GM18907 (cell line): Measurements from ENCODE around the gene CYRIA.

Experiments used
- ATAC-seq: cut with Tn5 transposase; IDR thresholded peaks from one replicate; pipeline ENCODE4 v1.9.1; 2021; ENCODE audit warnings: mild to moderate bottlenecking, moderate library complexity; ENCODE audit not compliant: unreplicated experiment

Gene CYRIA

DNA sequence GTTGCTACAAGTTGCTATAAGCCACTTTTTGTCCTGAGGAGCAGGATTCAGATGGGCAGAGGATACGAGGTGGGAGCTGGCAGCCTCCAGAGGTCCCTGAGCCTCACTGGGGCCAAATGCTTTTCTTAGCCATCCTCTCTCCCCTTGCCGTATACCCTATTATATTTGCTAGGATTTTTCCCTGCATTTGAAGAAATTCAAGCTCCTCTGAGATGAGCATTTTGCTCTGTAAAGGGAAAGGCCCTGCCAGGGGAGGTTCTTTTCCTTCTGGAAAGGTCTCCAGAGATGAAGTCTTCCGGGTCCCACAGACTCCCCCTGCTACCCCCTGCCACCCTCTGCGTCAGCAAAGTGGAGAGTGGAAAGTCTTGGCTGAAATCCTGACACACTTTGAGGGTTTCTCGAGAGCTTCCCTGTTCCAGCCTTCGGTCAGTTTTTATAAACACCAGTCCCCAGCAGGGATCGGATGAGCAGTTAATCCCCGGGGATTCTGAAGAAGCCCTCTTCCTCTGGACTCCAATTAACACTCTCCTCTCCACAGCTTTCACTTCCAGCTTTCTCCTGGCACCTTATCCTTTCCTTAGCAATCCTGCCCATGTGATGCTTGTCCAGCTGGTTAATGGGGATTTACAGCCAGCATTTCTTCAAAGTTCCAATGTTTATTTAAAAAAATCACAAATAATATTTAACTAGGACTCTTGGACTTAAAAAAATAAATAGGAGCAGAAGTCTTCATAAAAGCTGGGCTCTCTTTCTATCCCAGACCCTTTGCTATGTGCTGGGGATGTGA, 13.1 kb downstream of the CYRIA start:
- no peak for ATAC-seq

DNA sequence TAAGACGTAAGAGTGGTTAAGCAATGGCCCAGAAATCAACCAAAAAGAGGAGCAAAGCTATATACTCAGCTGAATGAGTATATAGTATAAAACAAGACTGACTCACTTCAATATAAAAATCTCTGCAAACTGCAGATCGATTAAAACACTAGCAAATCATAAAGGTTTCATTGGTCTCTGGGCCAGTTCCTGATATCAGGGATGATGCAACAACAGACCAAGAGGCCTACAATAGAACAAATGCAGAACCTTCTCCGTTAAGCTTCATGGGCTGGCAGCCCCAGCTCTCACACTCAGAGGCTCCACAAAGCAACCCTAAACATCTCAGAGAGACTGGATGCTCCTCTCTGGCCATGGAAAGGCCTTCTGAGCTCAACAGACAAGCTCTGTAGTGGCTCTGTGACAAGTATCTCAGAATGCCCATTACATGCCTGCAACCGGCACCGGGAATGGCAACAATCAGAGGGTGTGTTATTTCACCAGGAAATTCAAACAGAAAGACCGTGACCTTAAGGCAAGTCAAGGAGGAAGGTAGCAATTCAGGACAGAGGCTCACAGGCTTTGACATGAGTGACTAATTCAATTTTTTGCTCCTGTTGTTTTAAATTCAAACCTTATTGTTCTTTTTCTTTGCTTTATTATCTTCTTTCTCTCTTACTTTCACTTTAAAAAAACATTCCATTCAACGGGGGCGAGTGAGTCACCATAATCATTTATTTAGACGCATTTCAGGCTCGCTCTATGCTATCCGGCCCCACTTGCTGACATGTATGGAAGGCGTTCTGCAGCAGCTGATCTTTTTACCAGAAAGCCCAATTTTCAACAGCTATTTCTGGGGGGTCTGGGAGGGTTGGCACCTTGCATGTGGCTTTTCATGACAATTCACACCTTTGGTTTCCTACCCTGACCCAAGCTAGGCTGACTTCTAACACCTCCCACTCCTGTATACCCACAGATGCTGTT, 15.1 kb downstream of the CYRIA start:
- no peak for ATAC-seq

GRCh38 chr2:16649353-16650286, 16.0 kb downstream of the CYRIA start:
- ATAC-seq, result no peak

DNA sequence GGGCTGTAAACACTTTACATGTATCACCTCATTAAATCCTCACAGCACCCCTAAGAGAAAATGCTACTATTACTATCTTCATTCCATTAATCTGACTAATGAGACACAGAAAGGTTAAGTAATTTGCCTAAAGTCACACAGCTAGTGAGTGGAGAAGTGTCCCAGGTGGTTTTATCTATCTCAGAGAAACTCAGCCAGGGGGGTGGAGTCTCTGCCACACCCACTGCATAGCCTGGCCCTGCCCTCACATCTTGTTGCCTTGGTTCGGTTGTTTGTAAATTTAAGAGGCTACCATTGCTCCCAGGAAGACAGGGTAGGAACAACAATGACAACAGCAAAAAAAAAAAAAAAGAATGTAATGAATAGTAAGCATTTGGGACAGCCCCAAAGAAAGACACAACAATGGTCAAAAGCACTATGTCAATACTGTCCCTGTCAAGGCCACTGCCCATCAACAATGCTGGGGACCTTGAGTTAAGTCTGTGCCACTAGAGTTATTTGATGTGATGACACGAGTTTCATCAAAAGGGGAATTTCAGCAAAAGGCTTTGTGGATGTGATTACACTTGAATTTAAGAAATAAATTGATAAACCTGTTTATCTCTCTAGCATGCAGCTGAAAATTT, 17.5 kb downstream of the CYRIA start:
- ATAC-seq, result no peak

DNA sequence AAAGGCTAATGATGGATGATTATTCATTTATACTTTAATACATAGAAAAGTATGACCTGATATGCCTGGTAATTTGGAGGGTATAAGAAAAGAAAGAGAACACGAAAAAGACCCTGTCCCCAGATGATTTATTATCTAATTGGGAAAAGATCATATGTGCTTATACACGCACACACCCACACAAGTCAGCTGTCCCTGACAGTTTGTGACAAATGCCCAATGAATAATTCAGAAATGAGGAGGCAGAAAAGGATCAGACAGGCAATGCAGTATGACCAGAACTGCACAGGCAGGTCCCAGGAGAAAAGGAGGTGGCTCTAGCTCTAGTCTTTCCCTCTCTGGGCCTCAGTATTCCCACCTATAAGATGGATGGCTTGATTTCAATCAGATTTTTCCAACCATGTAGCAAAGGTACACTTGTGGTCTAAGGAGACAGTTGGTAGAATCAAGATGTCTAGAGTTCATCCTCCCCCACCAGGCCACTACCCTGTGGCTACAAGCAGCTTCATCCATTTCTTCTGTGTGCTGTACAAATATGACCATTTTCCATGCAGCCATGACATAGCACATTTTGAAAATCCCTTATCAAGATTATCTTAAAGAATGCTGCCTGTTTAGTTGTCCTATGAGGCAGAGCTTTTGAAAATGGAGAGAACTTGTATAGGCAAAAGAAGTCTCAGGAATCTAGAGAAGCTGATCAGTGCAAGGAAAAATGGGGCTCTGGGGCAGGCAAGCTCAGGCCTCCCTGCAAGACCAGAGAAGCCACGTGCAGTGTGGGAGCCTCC, 19.7 kb downstream of the CYRIA start:
- no peak for ATAC-seq

DNA sequence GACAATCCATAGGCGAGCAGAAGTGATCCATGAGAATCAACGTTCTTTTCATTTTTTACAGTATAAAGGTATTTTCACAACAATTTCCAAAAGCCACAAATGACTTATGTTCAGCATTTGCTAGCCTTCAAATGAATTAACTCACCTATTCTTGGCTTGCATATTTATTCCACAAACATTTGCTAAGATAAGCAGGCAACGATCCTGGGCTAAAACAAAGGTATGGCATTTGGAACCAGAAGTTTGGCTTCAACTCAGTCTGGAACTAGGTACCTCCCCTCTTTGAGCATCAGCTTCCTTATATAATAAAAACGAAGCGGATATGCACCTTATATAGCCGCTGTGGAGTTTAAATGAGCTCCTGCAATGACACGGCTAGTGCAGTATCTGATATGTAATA, 20.5 kb downstream of the CYRIA start:
- ATAC-seq, result no peak

DNA sequence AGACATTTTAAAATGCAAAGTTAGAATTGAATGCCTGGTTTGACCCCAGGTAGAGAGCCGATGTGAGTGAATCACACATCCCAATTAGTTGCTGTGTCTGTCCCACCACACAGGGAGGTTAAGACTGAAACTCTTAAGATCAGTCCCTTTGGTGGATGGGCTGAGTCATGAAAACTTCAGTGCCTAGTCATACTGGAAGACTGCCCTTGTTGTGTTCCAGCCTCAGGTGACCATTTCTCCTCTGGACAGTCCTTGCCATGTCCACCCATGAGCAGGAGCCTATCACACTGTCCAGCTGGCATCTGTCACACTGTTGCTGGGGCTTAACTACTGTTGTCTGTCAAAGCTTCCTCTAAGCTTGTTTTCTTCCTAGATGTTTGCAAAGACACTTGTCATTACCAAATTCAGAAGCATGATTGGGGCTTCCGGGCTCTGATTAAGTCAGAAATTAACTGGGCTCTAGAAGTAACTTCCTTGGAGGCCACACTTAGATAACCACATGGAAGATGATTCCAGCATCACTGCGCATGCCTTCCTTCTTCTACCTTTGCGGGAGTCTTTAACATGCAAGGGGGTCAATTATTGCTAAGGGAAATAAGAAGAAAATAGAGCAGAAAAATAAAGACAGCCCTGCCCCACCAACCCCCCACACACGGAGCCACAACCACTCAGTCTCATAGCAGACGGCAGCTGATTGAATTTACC, 21.3 kb downstream of the CYRIA start:
- no peak for ATAC-seq

DNA sequence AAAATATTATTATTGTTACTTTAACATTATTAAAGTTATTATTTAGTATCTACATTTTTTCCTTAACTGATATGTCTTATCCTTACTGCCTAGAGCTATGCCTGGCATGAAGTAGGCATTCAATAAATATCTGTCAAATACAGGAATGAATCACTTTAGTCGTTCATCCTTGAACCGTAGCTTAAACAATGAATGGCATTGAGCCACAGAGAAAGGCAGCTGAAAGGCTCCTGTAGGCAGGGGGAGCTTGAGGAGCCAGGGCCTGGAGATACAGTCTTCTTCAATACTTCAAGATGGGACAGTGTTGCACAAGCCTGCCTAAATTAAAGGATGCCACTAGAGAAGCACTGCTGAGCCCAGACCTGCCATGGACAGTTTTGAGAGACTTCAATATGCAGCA, 22.5 kb downstream of the CYRIA start:
- ATAC-seq, result no peak

DNA sequence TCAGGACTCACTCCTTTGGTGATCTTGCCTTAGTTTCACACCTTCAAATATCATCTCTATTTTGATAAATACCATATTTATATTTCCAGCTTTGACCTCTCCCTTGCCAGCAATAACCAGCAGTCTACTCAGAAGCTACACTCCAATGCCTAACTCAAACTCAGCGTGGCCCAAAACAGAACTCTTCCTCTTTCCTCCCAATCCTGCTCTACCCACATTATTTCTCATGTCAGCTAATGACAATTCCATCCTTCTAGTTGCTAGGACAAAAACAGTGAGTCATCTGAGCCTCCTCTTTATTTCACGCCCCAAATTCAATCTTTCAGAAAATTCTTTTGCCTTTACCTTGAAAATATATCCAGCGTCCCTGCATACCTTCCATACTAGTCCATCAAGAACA, 23.5 kb downstream of the CYRIA start:
- ATAC-seq, result no peak

DNA sequence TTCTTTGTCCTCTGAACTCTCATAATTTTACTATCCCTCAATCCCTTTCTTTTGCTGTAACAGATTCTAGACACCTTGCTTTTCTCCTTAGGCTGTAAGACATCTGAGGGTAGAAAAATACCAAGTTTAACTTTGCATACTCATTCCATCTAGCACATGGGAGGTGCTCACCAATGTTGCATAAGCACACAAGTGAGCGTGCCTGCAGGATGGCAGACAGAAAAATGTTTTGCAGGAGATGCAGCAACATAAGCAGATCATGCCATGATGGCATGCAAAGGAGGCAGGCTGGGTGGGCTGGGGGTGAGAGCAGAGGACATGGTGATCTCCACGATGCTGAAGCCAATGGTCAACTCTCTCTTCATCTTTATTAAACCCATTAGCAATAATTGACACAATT, 24.1 kb downstream of the CYRIA start:
- ATAC-seq, result no peak

DNA sequence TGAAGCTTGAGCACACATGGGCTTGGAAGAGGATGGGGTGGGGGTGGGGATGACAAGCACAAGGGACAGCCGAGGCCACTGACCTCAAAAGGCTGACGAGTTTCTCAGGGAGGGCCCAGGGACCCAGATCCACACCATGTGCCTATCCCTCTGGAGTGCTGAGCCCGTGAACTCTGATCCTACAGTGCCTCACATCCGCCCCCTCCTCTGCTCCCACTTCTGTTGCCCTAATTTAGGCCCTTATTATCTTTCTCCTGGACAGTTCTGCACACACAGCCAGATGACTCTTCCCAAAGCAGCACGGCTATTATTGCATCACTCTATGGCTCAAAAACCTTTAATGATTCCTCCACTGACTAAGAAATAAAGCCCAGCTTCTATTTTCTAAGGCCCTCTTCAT, 24.8 kb downstream of the CYRIA start:
- ATAC-seq, result no peak

GRCh38 chr2:16640001-16640700, 25.5 kb downstream of the CYRIA start:
- ATAC-seq, result no peak

- no peak for ATAC-seq
Observed at GRCh38 chr2:16639431-16639830, 26.2 kb downstream of the CYRIA start.

DNA sequence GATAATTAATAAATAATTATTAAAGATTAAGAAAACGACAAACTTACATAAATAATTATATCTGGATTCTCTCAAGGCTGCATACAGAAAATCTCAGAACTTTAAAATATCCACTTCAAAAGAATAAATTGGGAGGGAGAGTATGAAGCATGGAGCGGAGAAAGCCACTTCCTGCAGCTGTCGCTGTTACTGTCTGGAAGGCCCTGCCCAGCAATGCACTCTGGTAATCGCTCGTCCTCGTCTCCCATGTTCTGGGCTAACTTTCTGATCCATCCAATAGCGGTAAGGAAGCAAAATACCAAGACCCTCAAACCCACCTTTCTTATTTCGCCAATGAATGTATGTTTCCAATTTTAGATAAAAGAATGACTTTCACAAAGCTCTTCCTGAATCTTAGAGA, 26.7 kb downstream of the CYRIA start:
- no peak for ATAC-seq

- ATAC-seq, result no peak
Observed at GRCh38 chr2:16637304-16637703, 28.3 kb downstream of the CYRIA start.

- ATAC-seq, result no peak
Observed at GRCh38 chr2:16635791-16636699, 29.6 kb downstream of the CYRIA start.

- no peak for ATAC-seq
Observed at GRCh38 chr2:16633621-16634430, 31.8 kb downstream of the CYRIA start.
